ENCODE measurements around the gene AMIGO1.

AMIGO1 gene

GRCh38 chr1:109509176-109510134 lies at the start of gene AMIGO1:
AMIGO1 (minus strand) TSS chr1:109509727; CDS start chr1:109508912, 815 bp downstream.
- DNase-seq, result peak; percentile 86

- DNase-seq, result no peak
Measured at GRCh38 chr1:109557520-109557919, 48.0 kb upstream of the AMIGO1 start.

- DNase-seq, result no peak
Measured at GRCh38 chr1:109556563-109556962, 47.0 kb upstream of the AMIGO1 start.

GRCh38 chr1:109548321-109549267 lies 39.1 kb upstream of the AMIGO1 start, which contains the start of gene GNAI3:
GNAI3 (plus strand) TSS chr1:109548615; CDS start chr1:109548721, 106 bp downstream.
- peak; percentile 95 for DNase-seq

GRCh38 chr1:109547463-109548320 lies 38.2 kb upstream of the AMIGO1 start:
- no peak for DNase-seq

- peak; percentile 92 for DNase-seq
Measured at GRCh38 chr1:109546311-109547109, 37.0 kb upstream of the AMIGO1 start.

GRCh38 chr1:109543988-109544735 lies 34.6 kb upstream of the AMIGO1 start:
- DNase-seq, result peak; percentile 46

- DNase-seq, result no peak
Measured at GRCh38 chr1:109543283-109543987, 33.9 kb upstream of the AMIGO1 start.

GRCh38 chr1:109542657-109543056 lies 33.1 kb upstream of the AMIGO1 start:
- no peak for DNase-seq

- DNase-seq, result no peak
Measured at GRCh38 chr1:109541102-109541501, 31.6 kb upstream of the AMIGO1 start.

- no peak for DNase-seq
Measured at GRCh38 chr1:109539676-109540075, 30.1 kb upstream of the AMIGO1 start, which contains the start of gene GPR61. GPR61 (plus strand) TSS chr1:109539872; CDS start chr1:109543023, 3,151 bp downstream.

- no peak for DNase-seq
Measured at GRCh38 chr1:109538827-109539555, 29.5 kb upstream of the AMIGO1 start.

- no peak for DNase-seq
Measured at GRCh38 chr1:109537450-109538178, 28.1 kb upstream of the AMIGO1 start.

GRCh38 chr1:109535971-109536491 lies 26.5 kb upstream of the AMIGO1 start:
- no peak for DNase-seq

GRCh38 chr1:109535481-109535880 lies 26.0 kb upstream of the AMIGO1 start:
- DNase-seq, result no peak

- no peak for DNase-seq
Measured at GRCh38 chr1:109534307-109534858, 24.9 kb upstream of the AMIGO1 start.

- DNase-seq, result peak; percentile 98
Measured at GRCh38 chr1:109532365-109533136, 23.0 kb upstream of the AMIGO1 start.

Data from activated CD8-positive, alpha-beta memory T cell treated with anti-CD3 and anti-CD28 coated beads for 24 hours (primary cell).